Chondrocyte (in vitro differentiated cells): ENCODE data around the gene SLC22A3. TPM values are rescaled to one million over a fixed set of nuclear protein-coding genes. Genes with fewer than 3 reads are reported as not detected.

Source experiments
- DNase-seq: peaks from one replicate; pipeline ENCODE4 v3.0.0; 2021; ENCODE audit warnings: mixed read lengths, low spot score
- H3K27ac Mint-ChIP-seq: one replicate; pipeline ENCODE4 v1.8.0; 2021; ENCODE audit warnings: mild to moderate bottlenecking, moderate library complexity, mixed read lengths; ENCODE audit not compliant: unreplicated experiment
- H3K27me3 Mint-ChIP-seq: 2 replicates; pipeline ENCODE4 v1.8.0; 2021; ENCODE audit warnings: low read depth, mixed read lengths
- H3K36me3 Mint-ChIP-seq: 2 replicates; pipeline ENCODE4 v1.8.0; 2021; ENCODE audit warnings: low read depth, mixed read lengths
- H3K4me1 Mint-ChIP-seq: 2 replicates; pipeline ENCODE4 v1.8.0; 2021; ENCODE audit warnings: low read depth, mild to moderate bottlenecking, mixed read lengths
- H3K4me3 Mint-ChIP-seq: one replicate; pipeline ENCODE4 v1.8.0; 2021; ENCODE audit warnings: mild to moderate bottlenecking, moderate library complexity, mixed read lengths; ENCODE audit not compliant: unreplicated experiment
- H3K9me3 Mint-ChIP-seq: 2 replicates; pipeline ENCODE4 v1.8.0; 2021; ENCODE audit warnings: low read depth, mixed read lengths
- CTCF ChIP-seq: fragments of 200-600 bp; sonication (generic); IDR thresholded peaks from 2 replicates; pipeline ENCODE4 v1.5.0; 2021; ENCODE audit warnings: antibody characterized with exemption, mild to moderate bottlenecking, moderate library complexity
- total RNA-seq: library from RNA; stranded (reverse); gene quantifications from 3 replicates; pipeline ENCODE4 v1.2.1, GENCODE V29; 2021

The SLC22A3 gene
- total RNA-seq, 1 donor from 2014 or later: 1.6 TPM

DNA sequence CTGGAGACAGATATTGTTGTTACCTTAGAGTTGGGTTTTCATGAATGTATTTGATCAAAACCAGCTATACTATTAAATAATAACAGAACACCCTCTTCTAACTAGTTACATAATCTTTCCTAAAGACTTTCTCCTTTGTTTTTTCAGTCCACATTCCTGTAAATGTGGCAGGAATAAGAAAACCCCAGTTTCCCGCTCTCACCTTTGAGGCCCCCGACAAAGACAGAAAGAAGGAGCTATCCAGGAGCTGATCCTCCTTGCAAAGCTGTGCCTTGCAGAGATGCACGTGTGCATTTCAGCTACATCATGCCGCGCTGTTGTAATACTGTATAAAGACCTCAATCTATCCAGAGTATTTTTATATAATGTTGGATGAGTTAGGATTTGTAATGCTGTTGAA, 102.7 kb downstream of the SLC22A3 start:
- no peak overlapping the region for H3K27ac Mint-ChIP-seq
- no peak for TF ChIP-seq CTCF
- no peak for DNase-seq
- H3K9me3 Mint-ChIP-seq: peaks cover 3% of the 10 kb centered on the region
- H3K4me3 Mint-ChIP-seq: no peak overlapping the region
- peaks cover 22% of the 10 kb centered on the region for H3K27me3 Mint-ChIP-seq
- no peaks in the 10 kb centered on the region for H3K4me1 Mint-ChIP-seq
- H3K36me3 Mint-ChIP-seq: peaks cover 5% of the 10 kb centered on the region

GRCh38 chr6:160454303-160454702, 106.1 kb downstream of the SLC22A3 start:
- Mint-ChIP-seq H3K4me1 (no peaks in the 10 kb centered on the region), H3K27ac (no peak overlapping the region), H3K36me3 (peaks cover 4% of the 10 kb centered on the region), H3K4me3 (no peak overlapping the region), H3K27me3 (peaks cover 8% of the 10 kb centered on the region), H3K9me3 (peaks cover 3% of the 10 kb centered on the region)
- no peak for DNase-seq
- no peak for TF ChIP-seq CTCF

GRCh38 chr6:160455081-160455480, 106.9 kb downstream of the SLC22A3 start:
- Mint-ChIP-seq H3K27me3 (peaks cover 4% of the 10 kb centered on the region), H3K9me3 (peaks cover 3% of the 10 kb centered on the region), H3K4me3 (no peak overlapping the region), H3K27ac (no peak overlapping the region), H3K4me1 (no peaks in the 10 kb centered on the region), H3K36me3 (peaks cover 1% of the 10 kb centered on the region)
- no peak for TF ChIP-seq CTCF
- no peak for DNase-seq

- Mint-ChIP-seq H3K36me3 (peaks cover 1% of the 10 kb centered on the region), H3K9me3 (no peaks in the 10 kb centered on the region), H3K27me3 (peaks cover 3% of the 10 kb centered on the region), H3K4me3 (no peak overlapping the region), H3K4me1 (no peaks in the 10 kb centered on the region), H3K27ac (no peak overlapping the region)
- TF ChIP-seq CTCF: peak; percentile 100
- no peak for DNase-seq
Measured at GRCh38 chr6:160455541-160456213, 107.5 kb downstream of the SLC22A3 start.

DNA sequence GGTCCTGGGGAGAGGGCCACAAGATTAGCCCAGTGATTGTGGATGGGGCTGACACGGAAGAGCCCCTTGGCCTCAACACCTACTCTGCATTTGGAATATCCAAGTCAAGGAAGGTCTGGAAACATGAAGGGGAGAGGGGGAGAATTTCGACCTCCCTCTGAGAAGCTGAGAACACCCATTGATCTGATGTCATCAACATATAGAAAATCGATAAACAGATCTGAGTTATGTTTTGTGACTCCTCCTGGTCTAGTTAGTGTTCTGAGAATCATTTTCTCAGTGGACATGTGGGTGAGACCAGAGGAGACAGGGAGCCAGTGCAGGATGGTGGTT, 108.0 kb downstream of the SLC22A3 start:
- H3K36me3 Mint-ChIP-seq: peaks cover 1% of the 10 kb centered on the region
- no peak overlapping the region for H3K4me3 Mint-ChIP-seq
- H3K4me1 Mint-ChIP-seq: no peaks in the 10 kb centered on the region
- peak; percentile 27 for TF ChIP-seq CTCF
- no peaks in the 10 kb centered on the region for H3K9me3 Mint-ChIP-seq
- no peak for DNase-seq
- no peaks in the 10 kb centered on the region for H3K27me3 Mint-ChIP-seq
- H3K27ac Mint-ChIP-seq: no peak overlapping the region
